WTC11 (cell line): ENCODE measurements around the gene THSD4. TPM values are rescaled to one million over a fixed set of nuclear protein-coding genes. Genes with fewer than 3 reads are reported as not detected.

Experiments
- ATAC-seq: fragments of 200-7000 bp; cut with Tn5 transposase; 2 replicates; pipeline ENCODE4 v1.10.0; 2021; ENCODE audit warnings: mild to moderate bottlenecking, moderate library complexity
- CTCF ChIA-PET: fragments of 300-600 bp; sonication (Branson Sonifier 250); formaldehyde crosslinking; loops from one replicate; lab custom pipeline; 2021; ENCODE audit warnings: antibody characterized with exemption; lab: Charles Lee
- POLR2A ChIA-PET: fragments of 350-600 bp; sonication (Branson Sonifier 250); formaldehyde crosslinking; loops from one replicate; lab custom pipeline; 2021; ENCODE audit warnings: antibody characterized with exemption; lab: Charles Lee
- DNase-seq: peaks from one replicate; pipeline ENCODE4 v3.0.0; 2021; ENCODE audit warnings: low spot score
- H3K27ac Mint-ChIP-seq: 2 replicates; pipeline ENCODE4 v1.8.0; 2021; ENCODE audit warnings: mixed read lengths
- H3K27me3 Mint-ChIP-seq: 2 replicates; pipeline ENCODE4 v1.8.0; 2021; ENCODE audit warnings: low read depth, mild to moderate bottlenecking, moderate library complexity, mixed read lengths
- H3K36me3 Mint-ChIP-seq: 2 replicates; pipeline ENCODE4 v1.8.0; 2021; ENCODE audit warnings: mixed read lengths
- H3K4me1 Mint-ChIP-seq: 2 replicates; pipeline ENCODE4 v1.8.0; 2022; ENCODE audit warnings: mixed read lengths
- H3K4me3 Mint-ChIP-seq: 2 replicates; pipeline ENCODE4 v1.8.0; 2021; ENCODE audit warnings: mild to moderate bottlenecking, moderate library complexity, mixed read lengths
- H3K9me3 Mint-ChIP-seq: 2 replicates; pipeline ENCODE4 v1.8.0; 2021; ENCODE audit warnings: mixed read lengths
- E2F5 ChIP-seq: sonication (generic); formaldehyde crosslinking; IDR thresholded peaks from 2 replicates; pipeline ENCODE4 v1.8.1; 2022; ENCODE audit warnings: mild to moderate bottlenecking, moderate library complexity, missing genetic modification reagents
- EMX1 ChIP-seq: fragments of 250-450 bp; sonication (Bioruptor Pico); IDR thresholded peaks from 2 replicates; pipeline ENCODE4 v1.8.0; 2021; ENCODE audit warnings: mild to moderate bottlenecking
- GRHL2 ChIP-seq: fragments of 250-450 bp; sonication (Bioruptor Pico); IDR thresholded peaks from 2 replicates; pipeline ENCODE4 v1.8.0; 2022; ENCODE audit warnings: mild to moderate bottlenecking, moderate library complexity; ENCODE audit not compliant: insufficient replicate concordance, severe bottlenecking
- HMGA2 ChIP-seq: fragments of 250-450 bp; sonication (Bioruptor Pico); IDR thresholded peaks from 2 replicates; pipeline ENCODE4 v1.4.0; 2021; ENCODE audit warnings: mild to moderate bottlenecking, moderate library complexity
- HMGXB4 ChIP-seq: sonication (generic); formaldehyde crosslinking; IDR thresholded peaks from 2 replicates; pipeline ENCODE4 v1.8.1; 2023; ENCODE audit warnings: mild to moderate bottlenecking, moderate library complexity, missing genetic modification reagents
- IRF2 ChIP-seq: sonication (generic); formaldehyde crosslinking; IDR thresholded peaks from 2 replicates; pipeline ENCODE4 v1.8.0; 2022; ENCODE audit warnings: low read depth, missing genetic modification reagents, borderline replicate concordance
- MAX ChIP-seq: sonication (generic); formaldehyde crosslinking; IDR thresholded peaks from 2 replicates; pipeline ENCODE4 v1.8.0; 2022; ENCODE audit warnings: mild to moderate bottlenecking, missing genetic modification reagents
- MYBL2 ChIP-seq: sonication (generic); formaldehyde crosslinking; IDR thresholded peaks from 2 replicates; pipeline ENCODE4 v1.8.1; 2023; ENCODE audit warnings: mild to moderate bottlenecking, moderate library complexity, missing genetic modification reagents
- NR1H2 ChIP-seq: sonication (generic); formaldehyde crosslinking; IDR thresholded peaks from 2 replicates; pipeline ENCODE4 v1.9.0; 2021; ENCODE audit warnings: mild to moderate bottlenecking, moderate library complexity, missing genetic modification reagents
- OVOL2 ChIP-seq: fragments of 250-450 bp; sonication (Bioruptor Pico); IDR thresholded peaks from 2 replicates; pipeline ENCODE4 v1.9.0; 2021; ENCODE audit warnings: mild to moderate bottlenecking, borderline replicate concordance
- PRRX2 ChIP-seq: fragments of 250-450 bp; sonication (Bioruptor Pico); IDR thresholded peaks from 2 replicates; pipeline ENCODE4 v1.8.0; 2021; ENCODE audit warnings: mild to moderate bottlenecking
- RELA ChIP-seq: sonication (generic); formaldehyde crosslinking; IDR thresholded peaks from 2 replicates; pipeline ENCODE4 v1.8.1; 2022; ENCODE audit warnings: missing genetic modification reagents, mild to moderate bottlenecking, borderline replicate concordance
- SMAD3 ChIP-seq: sonication (generic); formaldehyde crosslinking; IDR thresholded peaks from 2 replicates; pipeline ENCODE4 v1.8.0; 2022; ENCODE audit warnings: missing genetic modification reagents, mild to moderate bottlenecking, borderline replicate concordance
- SMAD4 ChIP-seq: sonication (generic); formaldehyde crosslinking; IDR thresholded peaks from 2 replicates; pipeline ENCODE4 v1.8.0; 2022; ENCODE audit warnings: mild to moderate bottlenecking, missing genetic modification reagents
- STAT6 ChIP-seq: sonication (generic); formaldehyde crosslinking; conservative IDR thresholded peaks from 2 replicates; pipeline ENCODE4 v1.8.1; 2023; ENCODE audit warnings: mild to moderate bottlenecking, low read depth, missing genetic modification reagents, moderate library complexity
- ZBTB21 ChIP-seq: sonication (generic); formaldehyde crosslinking; IDR thresholded peaks from 2 replicates; pipeline ENCODE4 v1.8.1; 2023; ENCODE audit warnings: mild to moderate bottlenecking, missing genetic modification reagents, borderline replicate concordance
- ZBTB43 ChIP-seq: sonication (generic); formaldehyde crosslinking; IDR thresholded peaks from 2 replicates; pipeline ENCODE4 v1.8.1; 2023; ENCODE audit warnings: mild to moderate bottlenecking, missing genetic modification reagents
- ZNF396 ChIP-seq: fragments of 250-450 bp; sonication (Bioruptor Pico); IDR thresholded peaks from 2 replicates; pipeline ENCODE4 v1.8.0; 2021; ENCODE audit warnings: mild to moderate bottlenecking, moderate library complexity, borderline replicate concordance
- ZNF425 ChIP-seq: fragments of 250-450 bp; sonication (Bioruptor Pico); conservative IDR thresholded peaks from 2 replicates; pipeline ENCODE4 v1.9.0; 2021; ENCODE audit warnings: mild to moderate bottlenecking
- total RNA-seq: library from RNA; stranded (reverse); gene quantifications from 3 replicates; pipeline ENCODE4 v1.2.3, GENCODE V29; 2021

The THSD4 gene
- total RNA-seq, 1 experiment from 2014 or later: 7.8 TPM

- no peak for ATAC-seq
- TF ChIP-seq ZNF396 (CRISPR knock-in tag) (no peak), STAT6 (CRISPR knock-in tag) (no peak), NR1H2 (CRISPR knock-in tag) (no peak), ZBTB21 (no peak), ZNF425 (CRISPR knock-in tag) (no peak), SMAD4 (CRISPR knock-in tag) (no peak), HMGXB4 (CRISPR knock-in tag) (no peak), HMGA2 (CRISPR knock-in tag) (no peak), OVOL2 (CRISPR knock-in tag) (no peak), SMAD3 (CRISPR knock-in tag) (no peak), GRHL2 (CRISPR knock-in tag) (no peak), MAX (no peak), EMX1 (CRISPR knock-in tag) (no peak), IRF2 (no peak), RELA (CRISPR knock-in tag) (no peak), ZBTB43 (CRISPR knock-in tag) (no peak), MYBL2 (CRISPR knock-in tag) (no peak), E2F5 (CRISPR knock-in tag) (no peak), PRRX2 (CRISPR knock-in tag) (no peak)
- DNase-seq: no peak
- Mint-ChIP-seq H3K4me3 (no peak overlapping the region), H3K27ac (no peak overlapping the region), H3K9me3 (no peaks in the 10 kb centered on the region), H3K4me1 (peaks cover 19% of the 10 kb centered on the region), H3K27me3 (peaks cover 3% of the 10 kb centered on the region), H3K36me3 (no peaks in the 10 kb centered on the region)
- CTCF ChIA-PET: interaction anchor here (0.6 kb wide), 2 partner anchors 11 to 135 kb away, joined by 3 to 5 read pairs; no protein-coding TSS in a partner anchor
- POLR2A ChIA-PET: no interaction called here
Observed at GRCh38 chr15:71397377-71397776, 282.1 kb downstream of the THSD4 start.
